Endothelial cell of umbilical vein (primary cell): ENCODE measurements around the gene CHL1. TPM values are rescaled to one million over a fixed set of nuclear protein-coding genes. Genes with fewer than 3 reads are reported as not detected.

Experiments used
- BruUV-seq: library from RNA; stranded (reverse); fragments of 400-500 nt; replicated peaks from 2 replicates; lab custom pipeline; 2021; lab: Mats Ljungman, UMichigan
- CTCF ChIA-PET: fragments of 300-600, 350-600 bp; sonication (Branson Sonifier 250); formaldehyde crosslinking; loops from one replicate; lab custom pipeline; 2021; ENCODE audit warnings: antibody characterized with exemption, inconsistent platforms; lab: Charles Lee
- POLR2A ChIA-PET: fragments of 300-600, 350-600 bp; sonication (Branson Sonifier 250); formaldehyde crosslinking; loops from one replicate; lab custom pipeline; 2021; ENCODE audit warnings: antibody characterized with exemption, inconsistent platforms; lab: Charles Lee
- DNase-seq: peaks from one replicate; pipeline ENCODE4 v3.0.0-alpha.2; 2011; ENCODE audit warnings: low read depth, low spot score
- FAIRE-seq: peaks from 2 replicates; lab custom pipeline; 2011; peaks lifted over from hg19 to GRCh38; lab: Jason Lieb, UNC
- H2AFZ ChIP-seq: 2 replicates; pipeline ENCODE4 v1.6.0; 2012; ENCODE audit warnings: low read depth, low read length, control low read depth, inconsistent platforms
- H3K27ac ChIP-seq: 2 replicates; pipeline ENCODE4 v1.5.1; 2011; ENCODE audit warnings: low read depth, mild to moderate bottlenecking, control low read depth, low read length, moderate library complexity; ENCODE audit not compliant: insufficient read depth
- H3K27me3 ChIP-seq, 2 experiments: 2 replicates each; pipeline versions ENCODE4 v1.6.0 to v1.6.1; 2011; ENCODE audit warnings: low read length in 2 of 2, mixed read lengths in 1 of 2; ENCODE audit not compliant: control insufficient read depth in 2 of 2, insufficient read depth in 2 of 2
- H3K36me3 ChIP-seq, 2 experiments: 2 replicates in 1 of 2; 3 replicates in 1 of 2; pipeline ENCODE4 v1.5.1; 2011; ENCODE audit warnings: low read length in 2 of 2, mild to moderate bottlenecking in 1 of 2, moderate library complexity in 1 of 2; ENCODE audit not compliant: control insufficient read depth in 2 of 2, insufficient read depth in 2 of 2; ENCODE audit errors: extremely low read depth in 1 of 2
- H3K4me1 ChIP-seq: 3 replicates; pipeline ENCODE4 v1.5.1; 2011; ENCODE audit warnings: mild to moderate bottlenecking, low read length; ENCODE audit not compliant: control insufficient read depth, insufficient read depth; ENCODE audit errors: extremely low read depth
- H3K4me2 ChIP-seq: 2 replicates; pipeline ENCODE4 v1.6.1; 2011; ENCODE audit warnings: low read length, control low read depth, mixed read lengths; ENCODE audit not compliant: insufficient read depth
- H3K4me3 ChIP-seq, 3 experiments: fragments of 200-600 bp in 1 of 3; sonication (generic), shearing (Covaris generic) in 1 of 3; replicated peaks in 1 of 3; 2 replicates each; pipeline ENCODE4 v1.5.1; 2011 to 2016; ENCODE audit warnings: control low read depth in 3 of 3, low read length in 3 of 3, mild to moderate bottlenecking in 2 of 3, inconsistent platforms in 1 of 3, low read depth in 1 of 3, moderate library complexity in 1 of 3; ENCODE audit not compliant: insufficient read depth in 1 of 3
- H3K79me2 ChIP-seq: 2 replicates; pipeline ENCODE4 v1.6.0; 2012; ENCODE audit warnings: low read length, inconsistent platforms; ENCODE audit not compliant: control insufficient read depth, insufficient read depth
- H3K9ac ChIP-seq: replicated peaks from 2 replicates; pipeline ENCODE3; 2011; ENCODE audit warnings: low read length, control low read depth; ENCODE audit not compliant: insufficient read depth; ENCODE audit errors: extremely low read depth
- H3K9me1 ChIP-seq: replicated peaks from 3 replicates; pipeline ENCODE4 v1.6.0; 2011; ENCODE audit warnings: mild to moderate bottlenecking, low read length; ENCODE audit not compliant: control insufficient read depth, insufficient read depth; ENCODE audit errors: extremely low read depth
- H3K9me3 ChIP-seq: replicated peaks from 2 replicates; pipeline ENCODE4 v1.5.1; 2012; ENCODE audit warnings: low read length, inconsistent platforms; ENCODE audit not compliant: control insufficient read depth, insufficient read depth
- H4K20me1 ChIP-seq: replicated peaks from 2 replicates; pipeline ENCODE3; 2011; ENCODE audit warnings: mild to moderate bottlenecking, low read length; ENCODE audit not compliant: control insufficient read depth, insufficient read depth; ENCODE audit errors: extremely low read depth
- EZH2 ChIP-seq: IDR thresholded peaks from 2 replicates; pipeline ENCODE4 v1.6.1; 2012; ENCODE audit warnings: borderline replicate concordance, low read depth, mild to moderate bottlenecking, moderate library complexity, low read length, inconsistent platforms; ENCODE audit not compliant: severe bottlenecking
- FOS ChIP-seq: IDR thresholded peaks from 2 replicates; pipeline ENCODE4 v1.6.1; 2011; ENCODE audit warnings: mild to moderate bottlenecking, low read length, moderate library complexity, borderline replicate concordance; ENCODE audit not compliant: insufficient read depth
- GATA2 ChIP-seq: IDR thresholded peaks from 2 replicates; pipeline ENCODE4 v1.7.0; 2011; ENCODE audit warnings: low read depth, mild to moderate bottlenecking, moderate library complexity, mixed read lengths, low read length; ENCODE audit not compliant: insufficient read length, insufficient read depth
- JUN ChIP-seq: IDR thresholded peaks from 2 replicates; pipeline ENCODE4 v1.6.1; 2011; ENCODE audit warnings: borderline replicate concordance, low read depth; ENCODE audit not compliant: insufficient read length, insufficient read depth
- MYC ChIP-seq: IDR thresholded peaks from one replicate; pipeline ENCODE4 v1.6.1; 2011; ENCODE audit warnings: mild to moderate bottlenecking, low read depth, low read length
- POLR2A ChIP-seq: IDR thresholded peaks from 2 replicates; pipeline ENCODE4 v1.6.1; 2012; ENCODE audit warnings: low read depth, mild to moderate bottlenecking, control low read depth, low read length
- POLR2AphosphoS5 ChIP-seq: IDR thresholded peaks from 2 replicates; pipeline ENCODE4 v1.6.1; 2012; ENCODE audit warnings: low read depth, mild to moderate bottlenecking, control low read depth, low read length, moderate library complexity; ENCODE audit not compliant: insufficient read depth
- dilution Hi-C: fragments of 300-500 bp; cut with MboI; formaldehyde crosslinking; loops from one replicate; pipeline ENCODE4 v1.15.0; 2019; ENCODE audit warnings: low sequenced_read_pairs; ENCODE audit not compliant: extremely low pct_ligation_motif_present
- intact Hi-C: fragments of 100-400 bp; cut with micrococcal nuclease; formaldehyde crosslinking; loops from one replicate; pipeline ENCODE4 v1.10.0; 2022
- polyA plus RNA-seq, 4 experiments: library from polyadenylated mRNA; depleted of rRNA in 3 of 4; stranded (reverse) in 3 of 4; unstranded in 1 of 4; fragments of >200 nt; gene quantifications; 2 replicates each; pipeline versions ENCODE4 v1.2.1 to v1.2.3, GENCODE V29; 2011 to 2012; ENCODE audit warnings: missing spikeins in 1 of 4
- total RNA-seq: library from RNA; stranded (reverse); gene quantifications from 2 replicates; pipeline ENCODE4 v1.2.3, GENCODE V29; 2021
- TF ChIP-seq, protein P1 (sequence below), 2 donors: IDR thresholded peaks; 1 replicate in 1 of 2; 2 replicates in 1 of 2; pipeline ENCODE4 v1.5.1; 2011; ENCODE audit warnings: low read length in 2 of 2, mild to moderate bottlenecking in 2 of 2, moderate library complexity in 2 of 2, control low read depth in 1 of 2, inconsistent platforms in 1 of 2, low read depth in 1 of 2; ENCODE audit not compliant: insufficient read depth in 1 of 2; ENCODE audit errors: extremely low read depth in 1 of 2
- TF ChIP-seq, protein P2 (sequence below): IDR thresholded peaks from 2 replicates; pipeline ENCODE4 v1.6.1; 2011; ENCODE audit not compliant: insufficient read depth, insufficient read length

CHL1 gene
- total and polyA plus RNA-seq, 2 donors (not counting 3 experiments of a cell fraction or from before 2014, with no cell fraction given) = not detected

DNA sequence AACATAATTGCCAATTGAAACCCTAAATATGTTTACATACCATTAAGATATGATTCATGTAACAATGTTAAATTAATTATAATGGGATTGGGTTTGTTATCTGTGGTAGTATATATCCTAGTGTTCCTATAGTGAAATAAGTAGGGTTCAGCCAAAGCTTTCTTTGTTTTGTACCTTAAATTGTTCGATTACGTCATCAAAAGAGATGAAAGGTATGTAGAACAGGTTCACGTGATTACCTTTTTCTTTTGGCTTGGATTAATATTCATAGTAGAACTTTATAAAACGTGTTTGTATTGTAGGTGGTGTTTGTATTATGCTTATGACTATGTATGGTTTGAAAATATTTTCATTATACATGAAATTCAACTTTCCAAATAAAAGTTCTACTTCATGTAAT, 212.4 kb downstream of the CHL1 start:
- intact Hi-C loops (no loop called here), dilution Hi-C loops (no loop called here)
- Histone ChIP-seq H3K4me1 (no peaks in the 10 kb centered on the region), H3K79me2 (no peaks in the 10 kb centered on the region), H4K20me1 (no peaks in the 10 kb centered on the region), H3K4me3 (no peak overlapping the region), H3K27ac (no peak overlapping the region), H3K4me2 (no peak overlapping the region), H3K9me1 (no peaks in the 10 kb centered on the region), H3K9ac (no peak overlapping the region), H3K9me3 (no peaks in the 10 kb centered on the region), H2AFZ (no peak overlapping the region), H3K36me3 (no peaks in the 10 kb centered on the region), H3K27me3 (no peaks in the 10 kb centered on the region)
- CTCF ChIA-PET = no interaction called here
- POLR2A ChIA-PET = no interaction called here
- FAIRE-seq (no peak), DNase-seq (no peak)
- BruUV-seq = no TSS peak
- TF ChIP-seq POLR2A (no peak), FOS (no peak), POLR2AphosphoS5 (no peak), JUN (no peak), EZH2 (no peak), MYC (no peak), GATA2 (no peak)
- TF ChIP-seq, protein P1, sequence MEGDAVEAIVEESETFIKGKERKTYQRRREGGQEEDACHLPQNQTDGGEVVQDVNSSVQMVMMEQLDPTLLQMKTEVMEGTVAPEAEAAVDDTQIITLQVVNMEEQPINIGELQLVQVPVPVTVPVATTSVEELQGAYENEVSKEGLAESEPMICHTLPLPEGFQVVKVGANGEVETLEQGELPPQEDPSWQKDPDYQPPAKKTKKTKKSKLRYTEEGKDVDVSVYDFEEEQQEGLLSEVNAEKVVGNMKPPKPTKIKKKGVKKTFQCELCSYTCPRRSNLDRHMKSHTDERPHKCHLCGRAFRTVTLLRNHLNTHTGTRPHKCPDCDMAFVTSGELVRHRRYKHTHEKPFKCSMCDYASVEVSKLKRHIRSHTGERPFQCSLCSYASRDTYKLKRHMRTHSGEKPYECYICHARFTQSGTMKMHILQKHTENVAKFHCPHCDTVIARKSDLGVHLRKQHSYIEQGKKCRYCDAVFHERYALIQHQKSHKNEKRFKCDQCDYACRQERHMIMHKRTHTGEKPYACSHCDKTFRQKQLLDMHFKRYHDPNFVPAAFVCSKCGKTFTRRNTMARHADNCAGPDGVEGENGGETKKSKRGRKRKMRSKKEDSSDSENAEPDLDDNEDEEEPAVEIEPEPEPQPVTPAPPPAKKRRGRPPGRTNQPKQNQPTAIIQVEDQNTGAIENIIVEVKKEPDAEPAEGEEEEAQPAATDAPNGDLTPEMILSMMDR (IDR thresholded peaks at IDR 0.05; ENCODE audit: extremely low read depth in 1 of 2, insufficient read depth in 1 of 2, low read depth in 1 of 2, low read length in 2 of 2) = no peak
- TF ChIP-seq, protein P2, sequence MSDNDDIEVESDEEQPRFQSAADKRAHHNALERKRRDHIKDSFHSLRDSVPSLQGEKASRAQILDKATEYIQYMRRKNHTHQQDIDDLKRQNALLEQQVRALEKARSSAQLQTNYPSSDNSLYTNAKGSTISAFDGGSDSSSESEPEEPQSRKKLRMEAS = no peak
